BE2C (cell line): Measurements from ENCODE around the gene RBM6.

ENCODE experiments used
- DNase-seq: peaks from one replicate; pipeline ENCODE4 v3.0.0-alpha.2; 2020
- H3K27me3 ChIP-seq: fragments of 250-450 bp; sonication (Bioruptor Pico); 2 replicates; pipeline ENCODE4 v1.5.1; 2020; ENCODE audit warnings: mild to moderate bottlenecking
- H3K36me3 ChIP-seq: fragments of 250-450 bp; sonication (Bioruptor Pico); 2 replicates; pipeline ENCODE4 v1.5.1; 2020; ENCODE audit warnings: mild to moderate bottlenecking
- H3K4me1 ChIP-seq: fragments of 250-450 bp; sonication (Bioruptor Pico); 2 replicates; pipeline ENCODE4 v1.5.1; 2020
- H3K4me3 ChIP-seq: 2 replicates; pipeline ENCODE4 v1.5.1; 2011; ENCODE audit warnings: low read depth, low read length
- H3K9me3 ChIP-seq: fragments of 250-450 bp; sonication (Bioruptor Pico); 2 replicates; pipeline ENCODE4 v1.5.1; 2020
- CTCF ChIP-seq: IDR thresholded peaks from 2 replicates; pipeline ENCODE4 v1.5.1; 2012; ENCODE audit warnings: mild to moderate bottlenecking, low read depth, low read length

Gene RBM6

GRCh38 chr3:49994476-49994875 is 54.5 kb downstream of the RBM6 start:
- Histone ChIP-seq H3K36me3 (no peaks in the 10 kb centered on the region; the same call in 1 of the 2 replicates), H3K4me1 (no peaks in the 10 kb centered on the region), H3K27me3 (no peaks in the 10 kb centered on the region), H3K4me3 (no peak overlapping the region), H3K9me3 (no peaks in the 10 kb centered on the region)
- TF ChIP-seq CTCF, result no peak
- no peak for DNase-seq

GRCh38 chr3:49996016-49996415 is 56.1 kb downstream of the RBM6 start:
- no peaks in the 10 kb centered on the region for H3K36me3 ChIP-seq
- no peaks in the 10 kb centered on the region for H3K4me1 ChIP-seq
- no peak overlapping the region for H3K4me3 ChIP-seq
- H3K27me3 ChIP-seq, result no peaks in the 10 kb centered on the region
- no peak for DNase-seq
- H3K9me3 ChIP-seq, result no peaks in the 10 kb centered on the region
- no peak for TF ChIP-seq CTCF

GRCh38 chr3:49997862-49998261 is 57.9 kb downstream of the RBM6 start:
- Histone ChIP-seq H3K4me3 (no peak overlapping the region), H3K27me3 (no peaks in the 10 kb centered on the region), H3K36me3 (no peaks in the 10 kb centered on the region), H3K4me1 (no peaks in the 10 kb centered on the region), H3K9me3 (no peaks in the 10 kb centered on the region)
- DNase-seq, result no peak
- TF ChIP-seq CTCF, result no peak

- DNase-seq, result no peak
- Histone ChIP-seq H3K9me3 (no peaks in the 10 kb centered on the region), H3K4me1 (no peaks in the 10 kb centered on the region), H3K27me3 (no peaks in the 10 kb centered on the region), H3K4me3 (no peak overlapping the region), H3K36me3 (no peaks in the 10 kb centered on the region)
- no peak for TF ChIP-seq CTCF
Observed at GRCh38 chr3:49998326-49998725, 58.4 kb downstream of the RBM6 start.

GRCh38 chr3:50001511-50001910 is 61.6 kb downstream of the RBM6 start:
- DNase-seq, result no peak
- H3K27me3 ChIP-seq, result no peaks in the 10 kb centered on the region
- no peaks in the 10 kb centered on the region for H3K9me3 ChIP-seq
- no peaks in the 10 kb centered on the region for H3K4me1 ChIP-seq
- no peak for TF ChIP-seq CTCF
- H3K36me3 ChIP-seq, result no peaks in the 10 kb centered on the region
- H3K4me3 ChIP-seq, result no peak overlapping the region

- Histone ChIP-seq H3K4me1 (no peaks in the 10 kb centered on the region), H3K36me3 (no peaks in the 10 kb centered on the region)
- no peak for DNase-seq
Observed at GRCh38 chr3:50003216-50003615, 63.3 kb downstream of the RBM6 start.

More at GRCh38 chr3:50003216-50003615, 63.3 kb downstream of the RBM6 start:
- H3K4me3 ChIP-seq, result no peak overlapping the region
- no peaks in the 10 kb centered on the region for H3K9me3 ChIP-seq
- H3K27me3 ChIP-seq, result no peaks in the 10 kb centered on the region
- no peak for TF ChIP-seq CTCF
